Gastrocnemius medialis (tissue), 4 donors: ENCODE results near the gene GTF2H2.

Experiments
- CTCF ChIP-seq, 5 experiments: fragments of 450-650 bp in 3 of 5; fragments of 200-600 bp in 2 of 5; sonication (generic) in 2 of 5; IDR thresholded peaks in 4 of 5; conservative IDR thresholded peaks in 1 of 5; 1 replicate in 4 of 5; 2 replicates in 1 of 5; pipeline ENCODE4 v1.5.1; 2016 to 2019; ENCODE audit warnings: antibody characterized with exemption in 5 of 5, mild to moderate bottlenecking in 3 of 5, moderate library complexity in 3 of 5
- POLR2A ChIP-seq, 2 donors: fragments of 450-650 bp; IDR thresholded peaks; one replicate each; pipeline ENCODE4 v1.6.1; 2017; ENCODE audit warnings: antibody characterized with exemption in 2 of 2, mild to moderate bottlenecking in 2 of 2, moderate library complexity in 2 of 2

DNA sequence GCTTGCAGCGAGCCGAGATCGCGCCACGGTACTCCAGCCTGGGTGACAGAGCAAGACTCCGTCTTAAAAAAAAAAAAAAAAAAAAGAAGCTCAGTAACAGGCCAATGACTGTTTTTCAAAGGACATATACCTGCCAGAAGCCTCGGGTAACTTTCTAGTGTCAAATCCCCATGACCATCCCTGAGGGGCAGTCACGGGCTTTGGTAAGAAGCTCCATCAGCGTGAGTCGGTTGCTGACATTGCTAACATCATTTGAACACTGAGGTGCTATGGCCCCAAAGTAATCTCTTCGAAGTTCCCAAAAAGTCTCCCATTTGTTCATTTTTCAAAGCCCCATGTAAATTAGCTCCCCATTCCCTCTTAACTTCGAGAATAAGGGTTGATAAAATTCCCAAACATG is 53.9 kb downstream of the GTF2H2 start:
- TF ChIP-seq CTCF (IDR thresholded peaks at IDR 0.05 in 4 of 5, conservative IDR thresholded peaks at IDR 0.05 in 1 of 5) (no peak), POLR2A (IDR thresholded peaks at IDR 0.05) (no peak)
